Measurements from ENCODE around the gene LTO1.

LTO1 gene

GRCh38 chr11:69644071-69644961 lies 30.8 kb downstream of the LTO1 start:
- no peak for DNase-seq

GRCh38 chr11:69643646-69644045 lies 31.5 kb downstream of the LTO1 start:
- no peak for DNase-seq

- DNase-seq, result no peak
Measured at GRCh38 chr11:69642913-69643632, 32.1 kb downstream of the LTO1 start.

DNA sequence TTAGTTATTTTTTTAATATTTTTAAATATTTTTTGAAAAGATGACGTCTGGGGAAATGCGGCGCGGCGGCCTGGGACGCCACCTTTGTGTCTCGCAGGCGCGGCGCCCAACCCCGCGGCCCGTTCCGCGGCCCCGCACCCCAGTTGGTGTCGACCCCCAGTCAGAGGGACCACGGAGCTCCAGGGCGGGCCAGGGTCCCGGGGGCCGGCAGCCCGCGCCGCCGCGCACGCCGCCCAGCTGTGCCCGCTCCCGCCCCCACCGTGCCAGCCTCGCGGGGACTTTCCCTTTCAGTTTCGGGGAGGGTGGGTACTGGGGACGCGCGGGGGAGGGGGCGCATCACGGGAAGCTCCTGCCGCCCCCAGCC lies 32.6 kb downstream of the LTO1 start:
- no peak for DNase-seq

DNA sequence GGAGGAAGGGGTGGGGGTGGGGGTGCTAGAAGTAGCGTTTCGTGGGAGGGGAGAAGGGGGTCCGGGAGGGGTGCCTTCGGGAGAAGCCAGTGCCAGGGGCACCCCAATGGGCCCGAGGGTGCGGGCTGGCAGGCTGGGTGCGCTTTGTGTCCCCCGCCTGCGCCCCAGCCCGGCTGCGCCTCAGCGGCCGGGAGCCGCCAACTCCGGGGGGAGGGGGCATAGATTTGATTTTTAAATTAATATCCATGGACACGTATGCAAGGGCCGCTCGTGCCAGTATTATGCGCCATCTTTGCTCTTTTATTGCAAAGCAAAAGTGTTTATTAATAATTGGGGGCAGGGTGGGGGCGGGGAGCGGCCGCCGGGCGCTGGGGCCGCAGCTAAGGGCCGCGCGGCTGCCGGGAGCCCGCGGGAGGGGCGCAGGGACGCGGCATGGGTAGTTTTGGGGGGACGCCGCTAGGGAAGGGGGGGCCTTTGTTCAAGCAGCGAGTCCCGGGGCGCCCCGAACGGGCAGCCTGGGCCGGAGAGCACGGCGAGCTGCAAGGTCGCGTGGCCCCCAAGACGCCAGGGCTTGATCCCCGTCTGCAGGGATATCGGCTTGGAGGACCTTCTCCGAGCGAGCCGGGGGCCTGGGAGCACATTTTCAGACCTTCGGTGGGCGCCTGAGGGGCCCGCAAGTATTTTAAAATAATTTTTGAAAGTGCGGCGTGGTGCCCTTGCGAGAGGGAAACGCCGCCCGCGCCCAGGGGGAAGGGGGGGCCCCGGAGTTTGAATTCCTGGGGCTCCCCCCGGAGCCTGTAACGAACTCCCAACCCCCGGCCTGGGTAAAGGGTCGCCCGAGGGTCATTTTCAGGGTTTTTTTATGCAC lies 33.2 kb downstream of the LTO1 start:
- no peak for DNase-seq

GRCh38 chr11:69640995-69641581 lies 34.1 kb downstream of the LTO1 start, which contains the start of gene CCND1:
Gene CCND1, plus strand, starts transcription at chr11:69641156. Its CDS starts 158 bp downstream, at chr11:69641314.
- no peak for DNase-seq

DNA sequence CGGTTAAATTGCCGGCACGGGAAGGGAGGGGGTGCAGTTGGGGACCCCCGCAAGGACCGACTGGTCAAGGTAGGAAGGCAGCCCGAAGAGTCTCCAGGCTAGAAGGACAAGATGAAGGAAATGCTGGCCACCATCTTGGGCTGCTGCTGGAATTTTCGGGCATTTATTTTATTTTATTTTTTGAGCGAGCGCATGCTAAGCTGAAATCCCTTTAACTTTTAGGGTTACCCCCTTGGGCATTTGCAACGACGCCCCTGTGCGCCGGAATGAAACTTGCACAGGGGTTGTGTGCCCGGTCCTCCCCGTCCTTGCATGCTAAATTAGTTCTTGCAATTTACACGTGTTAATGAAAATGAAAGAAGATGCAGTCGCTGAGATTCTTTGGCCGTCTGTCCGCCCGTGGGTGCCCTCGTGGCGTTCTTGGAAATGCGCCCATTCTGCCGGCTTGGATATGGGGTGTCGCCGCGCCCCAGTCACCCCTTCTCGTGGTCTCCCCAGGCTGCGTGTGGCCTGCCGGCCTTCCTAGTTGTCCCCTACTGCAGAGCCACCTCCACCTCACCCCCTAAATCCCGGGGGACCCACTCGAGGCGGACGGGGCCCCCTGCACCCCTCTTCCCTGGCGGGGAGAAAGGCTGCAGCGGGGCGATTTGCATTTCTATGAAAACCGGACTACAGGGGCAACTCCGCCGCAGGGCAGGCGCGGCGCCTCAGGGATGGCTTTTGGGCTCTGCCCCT lies 34.7 kb downstream of the LTO1 start:
- DNase-seq, result no peak

- no peak for DNase-seq
Measured at GRCh38 chr11:69639831-69640230, 35.3 kb downstream of the LTO1 start.

- no peak for DNase-seq
Measured at GRCh38 chr11:69638941-69639681, 36.0 kb downstream of the LTO1 start.

DNA sequence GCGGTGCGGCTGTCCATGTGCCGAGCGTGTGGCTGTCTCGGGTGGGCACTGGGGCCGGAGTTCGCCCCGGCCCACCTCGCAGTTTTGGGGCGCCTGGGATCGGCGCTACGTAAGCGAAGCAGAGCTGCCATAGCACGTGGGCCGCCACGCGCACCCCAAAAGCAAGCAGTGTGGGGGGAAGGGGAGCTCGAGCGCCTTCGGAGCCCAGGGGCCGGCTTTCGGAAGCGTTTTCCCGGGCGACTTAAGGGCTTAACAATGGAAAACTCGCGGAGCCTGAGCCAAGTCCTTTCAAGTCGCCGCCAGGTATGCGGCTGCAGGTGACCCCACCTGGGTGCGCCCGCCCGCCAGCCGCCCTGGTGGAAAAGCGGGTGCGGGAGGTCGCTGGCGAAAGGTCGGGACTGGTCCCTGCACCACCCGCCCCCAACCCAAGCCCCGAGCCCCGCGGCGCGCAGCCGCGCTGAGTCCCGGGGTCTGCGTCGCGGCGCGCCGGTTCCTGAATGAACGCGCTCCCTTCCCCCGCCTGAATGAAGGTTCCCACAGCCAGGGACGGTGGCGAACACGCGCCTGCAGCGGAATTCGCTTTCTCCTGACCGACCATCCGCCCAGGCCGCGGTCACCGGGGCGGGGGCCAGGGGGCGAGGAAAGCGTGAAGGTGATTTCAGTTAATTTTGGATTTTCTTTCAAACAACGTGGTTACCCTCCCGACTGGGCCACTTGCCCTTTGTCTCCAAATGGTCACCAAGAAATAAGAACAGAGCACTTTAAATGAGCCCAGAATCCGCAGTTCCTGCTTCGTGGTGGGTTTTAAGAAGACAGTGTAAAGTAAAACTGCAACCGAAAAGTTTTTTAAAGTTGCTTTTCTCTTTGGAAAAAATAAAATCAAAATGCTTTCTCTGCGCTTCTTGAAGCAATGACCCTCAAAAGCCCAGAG lies 36.9 kb downstream of the LTO1 start:
- DNase-seq, result no peak

GRCh38 chr11:69637198-69637940 lies 37.8 kb downstream of the LTO1 start:
- DNase-seq, result no peak

DNA sequence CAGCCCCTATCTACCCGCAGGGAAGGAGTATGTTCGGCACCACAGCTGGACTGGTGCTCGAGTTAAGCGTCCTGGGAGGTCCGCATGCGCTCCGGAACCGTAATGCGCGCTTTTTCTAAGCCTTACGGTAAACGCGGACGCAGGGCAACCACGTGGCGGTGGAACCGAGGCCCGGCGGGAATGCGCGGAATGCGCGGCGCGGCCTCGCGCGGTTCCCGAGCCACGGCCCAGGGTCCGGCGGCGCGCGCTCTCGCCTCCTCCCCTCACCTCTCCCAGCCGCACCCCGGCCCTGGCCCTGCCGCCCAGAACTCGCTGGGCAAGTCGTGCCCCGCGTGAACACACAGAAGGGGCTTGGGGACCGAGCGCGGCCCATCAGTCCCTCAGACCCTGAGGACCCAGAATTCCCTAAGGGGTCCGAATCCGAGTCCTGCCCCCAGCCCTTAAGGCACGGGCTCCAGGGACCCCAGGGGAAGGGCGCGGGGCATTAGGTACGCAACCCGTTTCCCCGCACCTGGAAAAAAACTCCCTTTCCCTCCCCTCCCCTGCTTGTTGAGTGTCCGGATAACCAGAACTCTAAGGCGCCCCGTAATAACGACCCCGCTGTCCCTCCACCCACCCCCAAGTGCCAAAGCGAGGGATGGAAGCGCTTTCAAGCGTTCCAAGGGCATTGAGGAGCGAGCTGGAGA lies 38.5 kb downstream of the LTO1 start:
- DNase-seq, result no peak

DNA sequence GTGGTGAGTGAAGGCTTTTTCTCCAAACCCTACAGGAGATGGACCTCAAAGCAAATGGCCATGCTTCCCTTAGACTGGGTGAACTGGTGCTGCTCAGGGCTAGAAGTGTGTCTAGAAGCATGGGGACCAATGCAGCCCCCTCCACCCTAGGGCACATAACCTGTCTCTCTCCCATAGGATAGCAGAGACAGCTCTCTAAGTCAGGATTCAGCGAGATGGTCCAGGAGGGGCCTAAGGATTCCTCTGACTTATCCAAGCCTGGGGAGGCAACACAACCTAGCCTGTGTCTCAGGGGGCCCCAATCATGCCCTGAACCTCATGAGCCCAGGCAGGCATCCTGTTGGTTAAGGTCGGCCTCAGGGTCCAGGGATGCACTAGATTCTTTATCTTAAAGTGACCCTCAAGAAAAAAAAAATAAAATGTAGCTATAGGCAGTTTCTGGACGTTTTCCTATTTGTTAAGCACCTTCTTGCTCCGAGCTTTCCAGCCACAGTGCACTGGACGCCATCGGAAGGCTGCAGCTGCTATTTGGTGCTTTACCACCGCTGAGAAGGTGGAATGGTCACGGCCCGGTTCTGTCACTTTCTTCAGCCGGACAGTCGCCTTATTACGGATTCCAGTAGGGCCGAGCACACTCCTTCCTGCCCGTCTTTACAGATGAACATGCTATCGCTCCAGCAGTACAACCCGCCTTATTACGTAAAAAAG lies 39.2 kb downstream of the LTO1 start:
- DNase-seq, result no peak

- DNase-seq, result no peak
Measured at GRCh38 chr11:69635195-69635594, 40.0 kb downstream of the LTO1 start.

DNA sequence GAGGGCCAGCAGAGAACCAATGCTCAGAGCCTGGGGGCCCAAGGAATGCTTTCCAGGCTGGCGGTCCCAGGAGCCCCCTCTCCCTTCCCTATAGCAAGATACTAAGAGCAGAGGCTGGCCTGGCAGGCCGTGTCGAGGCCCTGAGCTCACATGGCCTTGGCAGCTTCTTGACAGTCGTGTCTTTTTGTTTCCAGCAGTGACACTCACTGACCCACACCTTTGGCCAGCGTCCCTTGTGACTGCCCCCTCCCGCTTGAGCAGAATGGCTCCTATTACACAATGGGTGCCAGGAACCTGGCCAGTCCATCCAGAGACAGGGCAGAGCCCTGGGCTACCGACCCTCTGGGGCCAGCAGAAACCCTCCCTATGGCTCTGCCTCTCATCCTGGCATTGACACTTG lies 40.6 kb downstream of the LTO1 start:
- DNase-seq, result no peak

- no peak for DNase-seq
Measured at GRCh38 chr11:69634069-69634468, 41.1 kb downstream of the LTO1 start.

DNA sequence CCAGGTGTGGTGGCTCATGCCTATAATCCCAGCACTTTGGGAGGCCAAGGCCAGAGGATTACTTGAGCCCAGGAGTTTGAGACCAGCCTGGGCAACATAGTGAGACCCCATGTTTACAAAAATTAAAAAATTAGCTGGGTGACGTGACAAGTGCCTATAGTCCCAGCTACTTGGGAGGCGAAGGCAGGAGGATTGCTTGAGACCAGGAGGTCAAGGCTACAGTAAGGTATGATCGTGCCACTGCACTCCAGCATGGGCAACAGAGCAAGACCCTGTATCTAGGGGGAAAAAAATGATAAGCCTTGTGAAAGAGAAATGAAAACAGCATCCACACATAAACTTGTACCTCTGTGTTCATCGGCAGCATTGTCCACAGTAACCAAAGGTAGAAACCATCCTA lies 42.3 kb downstream of the LTO1 start:
- no peak for DNase-seq

- no peak for DNase-seq
Measured at GRCh38 chr11:69630424-69630823, 44.7 kb downstream of the LTO1 start.

Measured in cerebellar nuclear complex (tissue), 1 donor.